NCI-H1092 treated with DMSO at 0.1 percent for 48 hours (cell line): ENCODE measurements around the gene NAALADL2.

Experiments used
- DNase-seq: peaks from one replicate; lab custom pipeline; 2025; lab: John Stamatoyannopoulos, UW

NAALADL2 gene

GRCh38 chr3:174884776-174885568 is 25.8 kb downstream of the NAALADL2 start:
- DNase-seq: no peak

DNA sequence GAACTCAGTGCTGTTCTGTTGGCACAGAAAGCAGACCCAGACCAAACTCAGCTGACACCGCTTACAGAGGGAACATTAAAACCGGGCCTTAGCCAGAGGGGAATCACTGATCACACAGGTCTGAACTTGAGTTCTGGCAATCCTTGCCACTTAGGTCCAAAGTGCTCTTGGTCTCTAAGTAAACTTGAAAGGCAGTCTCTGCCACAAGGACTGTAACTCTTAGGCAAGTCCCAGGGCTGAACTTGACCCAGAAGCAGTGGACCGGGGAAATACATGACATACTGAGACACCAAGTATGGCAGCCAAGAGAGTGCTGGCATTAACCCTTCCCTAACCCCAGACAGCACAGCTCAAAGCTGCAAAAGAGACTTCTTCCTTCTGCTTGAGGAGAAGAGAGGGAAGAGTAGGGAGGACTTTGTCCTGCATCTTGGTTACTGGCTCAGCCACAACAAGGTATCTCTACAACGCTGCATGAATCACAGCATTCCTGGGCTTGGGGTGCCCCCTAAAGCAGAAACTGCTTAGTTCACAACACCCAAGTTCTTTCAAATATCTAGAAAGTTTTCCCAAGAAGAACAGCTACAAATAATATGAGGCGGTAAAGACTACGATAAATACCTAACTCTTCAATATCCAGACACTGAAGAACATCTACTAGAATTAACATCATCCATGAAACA is 32.5 kb downstream of the NAALADL2 start:
- no peak for DNase-seq

GRCh38 chr3:174907027-174907426 is 47.9 kb downstream of the NAALADL2 start:
- no peak for DNase-seq

DNA sequence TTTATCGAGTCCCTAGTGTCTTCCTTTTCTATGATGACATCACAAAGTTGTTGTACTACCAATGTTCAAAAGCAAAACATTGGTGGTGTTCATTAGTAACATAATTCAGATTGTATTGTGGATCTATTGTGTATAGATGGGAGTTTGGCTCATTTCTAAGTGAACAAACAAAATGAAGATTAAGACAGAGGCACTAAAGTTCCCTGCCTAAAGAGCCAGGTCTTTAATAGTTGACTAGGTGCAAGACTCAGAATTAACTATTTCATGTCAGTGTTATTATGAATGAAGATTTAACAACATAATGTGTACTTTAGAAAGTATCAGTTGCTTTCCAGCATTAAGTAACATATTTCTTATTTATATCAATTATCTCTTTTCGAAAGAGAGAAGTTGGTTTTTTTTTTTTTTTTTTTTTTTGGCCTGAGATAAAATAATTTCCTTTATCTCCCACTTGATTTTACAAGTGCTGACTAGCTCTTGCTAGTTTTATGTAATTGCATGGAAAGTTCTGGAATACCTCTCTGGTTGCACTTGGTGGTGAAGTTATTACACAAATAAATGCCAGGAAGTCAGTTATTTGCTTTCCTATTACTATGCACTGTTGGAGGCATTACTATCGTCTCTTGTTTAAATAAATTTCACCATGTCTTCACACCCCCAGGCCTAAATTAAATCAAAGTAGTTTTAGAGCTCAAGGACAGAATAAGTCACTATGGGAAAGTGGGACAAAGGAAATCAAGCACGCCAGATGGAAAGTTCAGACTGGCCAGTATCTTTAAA is 48.7 kb downstream of the NAALADL2 start:
- no peak for DNase-seq

GRCh38 chr3:174931473-174932353 is 72.6 kb downstream of the NAALADL2 start:
- no peak for DNase-seq

DNA sequence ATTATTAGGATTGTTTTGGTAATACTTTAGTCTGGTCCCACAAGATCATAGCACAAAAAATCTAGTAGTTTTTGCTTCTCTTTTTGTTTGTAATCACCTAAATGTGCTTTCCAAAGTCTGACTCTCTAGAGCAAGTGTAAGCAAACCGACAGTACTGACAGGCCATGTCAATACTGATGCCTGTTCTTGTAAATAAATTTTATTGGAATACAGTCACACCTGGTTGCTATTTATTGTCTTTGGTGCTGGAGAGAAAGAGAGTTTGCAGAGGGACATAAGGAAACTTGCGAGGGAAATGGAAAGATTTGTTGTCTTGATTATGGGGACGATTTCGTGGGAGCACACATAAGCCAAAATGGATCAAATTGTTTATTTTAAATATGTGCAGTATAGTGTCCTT is 77.5 kb downstream of the NAALADL2 start:
- DNase-seq: no peak

GRCh38 chr3:174937478-174937877 is 78.3 kb downstream of the NAALADL2 start:
- DNase-seq: no peak

DNA sequence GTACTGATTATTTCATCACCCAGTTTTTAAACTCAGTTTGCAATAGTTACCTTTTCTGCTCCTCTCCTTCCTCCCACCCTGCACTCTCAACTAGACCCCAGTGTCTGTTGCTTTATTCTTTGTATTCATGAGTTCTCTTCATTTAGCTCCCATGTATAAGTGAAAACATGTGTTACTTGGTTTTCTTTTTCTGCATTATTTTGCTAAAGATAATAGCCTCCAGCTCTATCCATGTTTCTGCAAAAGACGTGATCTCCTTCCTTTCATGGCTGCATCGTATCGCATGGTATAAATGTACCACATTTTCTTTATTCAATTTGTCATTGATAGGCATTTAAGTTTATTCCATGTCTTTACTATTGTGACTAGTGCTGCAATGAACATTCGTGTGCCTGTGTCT is 79.0 kb downstream of the NAALADL2 start:
- no peak for DNase-seq

- DNase-seq: no peak
These were observed 81.0 kb downstream of the NAALADL2 start for GRCh38 chr3:174940151-174940550.

- DNase-seq: no peak
These were observed 86.1 kb downstream of the NAALADL2 start for GRCh38 chr3:174945276-174945675.

DNA sequence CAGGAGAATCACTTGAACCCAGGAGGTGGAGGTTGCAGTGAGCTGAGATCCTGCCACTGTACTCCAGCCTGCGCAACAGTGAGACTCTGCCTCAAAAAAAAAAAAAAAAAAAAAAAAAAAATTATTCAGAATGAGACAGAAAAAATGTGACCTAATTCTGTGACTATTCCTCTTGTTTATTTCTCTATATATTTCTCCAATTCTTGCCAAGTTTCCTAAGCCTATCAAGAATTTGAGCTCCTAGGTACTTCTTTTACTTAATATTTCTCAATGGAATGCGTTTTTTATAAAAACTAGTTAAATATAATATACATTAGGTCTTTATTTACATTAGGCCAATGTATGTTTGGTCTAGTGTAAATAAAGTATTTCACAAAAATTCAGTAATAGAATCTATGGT is 86.8 kb downstream of the NAALADL2 start:
- no peak for DNase-seq

DNA sequence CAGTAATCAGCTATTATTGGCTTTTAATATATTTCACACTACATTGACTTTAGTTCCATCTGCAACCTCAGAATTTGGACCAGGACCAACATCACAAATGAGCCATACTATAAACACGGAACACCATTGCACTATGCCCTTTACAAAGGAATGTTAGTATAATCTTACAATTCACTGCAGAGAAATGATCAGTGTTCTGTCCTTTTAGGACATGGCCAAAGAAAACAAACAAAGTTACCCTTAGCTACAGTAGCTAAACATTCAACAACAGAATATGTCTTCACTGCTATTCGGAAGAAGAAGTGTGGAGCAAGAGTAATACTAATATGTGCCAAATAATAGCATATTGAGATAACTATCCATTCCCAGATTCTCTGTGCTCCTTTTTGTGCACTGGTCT is 90.4 kb downstream of the NAALADL2 start:
- no peak for DNase-seq

- DNase-seq: no peak
These were observed 91.9 kb downstream of the NAALADL2 start for GRCh38 chr3:174951034-174951433.

- no peak for DNase-seq
These were observed 92.4 kb downstream of the NAALADL2 start for GRCh38 chr3:174951498-174952005.

DNA sequence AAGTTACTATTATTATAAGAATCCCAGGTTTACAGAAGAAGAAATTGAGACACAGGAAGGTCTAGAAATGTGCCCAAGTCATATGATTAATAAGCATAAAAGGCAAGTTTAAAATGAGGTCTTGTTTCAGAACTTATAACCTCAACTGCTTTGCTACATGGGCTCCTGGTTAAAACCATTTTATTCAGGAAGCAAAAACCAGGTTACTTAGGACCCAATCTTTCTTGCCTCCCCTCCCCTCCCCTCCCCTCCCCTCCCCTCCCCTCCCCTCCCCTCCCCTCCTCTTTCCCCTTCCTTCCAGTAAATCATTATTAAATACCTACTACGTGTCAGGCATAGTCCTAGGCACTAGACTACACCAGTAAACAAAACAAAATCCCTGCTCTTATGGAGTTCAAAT is 93.9 kb downstream of the NAALADL2 start:
- DNase-seq: no peak

- no peak for DNase-seq
These were observed 96.4 kb downstream of the NAALADL2 start for GRCh38 chr3:174955513-174956016.

- no peak for DNase-seq
These were observed 97.9 kb downstream of the NAALADL2 start for GRCh38 chr3:174957081-174957480.

DNA sequence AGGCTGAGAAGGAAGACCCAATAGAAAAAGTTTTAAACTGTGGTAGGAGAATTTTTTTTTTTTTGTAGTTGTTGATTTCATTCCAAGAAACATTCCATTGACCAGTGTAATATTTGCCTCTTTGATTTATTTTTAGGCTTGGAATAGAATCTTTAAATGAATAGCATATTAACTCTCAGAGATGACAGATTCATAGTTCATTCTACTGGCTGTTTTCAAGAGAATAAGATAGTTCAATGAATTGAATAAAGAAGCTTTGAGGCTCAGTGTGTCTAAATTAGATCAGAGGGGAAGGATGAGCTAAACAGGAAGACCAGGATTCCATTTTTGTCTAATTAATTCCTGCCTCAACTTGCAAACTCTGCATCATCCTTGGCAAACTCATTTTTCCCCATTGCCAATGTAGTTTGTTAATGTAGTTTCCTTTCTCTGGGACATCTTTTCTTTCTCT is 98.4 kb downstream of the NAALADL2 start:
- DNase-seq: no peak

DNA sequence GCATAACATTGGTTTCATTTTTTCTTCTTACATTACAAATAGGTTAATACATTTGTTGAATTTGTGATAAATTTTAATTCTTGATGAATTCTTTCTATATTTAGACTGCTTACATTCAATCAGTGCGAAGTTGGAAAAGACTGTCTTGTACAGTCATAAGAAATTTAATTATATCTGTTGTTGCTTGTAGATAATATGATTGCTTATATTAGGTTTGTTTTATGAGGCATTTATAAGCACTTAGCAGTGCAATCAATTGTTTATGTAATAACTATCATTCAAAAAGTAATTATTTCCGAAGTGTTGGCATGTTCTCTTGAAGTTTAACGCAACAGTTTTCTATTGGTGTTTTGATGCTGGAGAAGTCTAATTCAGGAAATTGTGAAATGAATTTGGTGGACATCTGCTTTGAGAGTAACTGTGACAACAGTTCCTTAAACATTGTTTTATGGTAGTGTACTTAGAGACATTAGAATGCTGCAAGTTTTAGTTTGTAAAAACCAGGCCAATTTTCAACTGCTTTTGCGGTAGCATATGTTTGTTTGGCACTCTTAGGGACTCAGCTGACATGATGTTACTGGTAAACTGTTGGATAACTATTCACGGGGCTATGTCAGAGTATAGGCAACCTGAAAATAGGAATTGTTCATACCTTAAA is 99.7 kb downstream of the NAALADL2 start:
- DNase-seq: no peak

- DNase-seq: no peak
These were observed 100.5 kb downstream of the NAALADL2 start for GRCh38 chr3:174959556-174960065.

DNA sequence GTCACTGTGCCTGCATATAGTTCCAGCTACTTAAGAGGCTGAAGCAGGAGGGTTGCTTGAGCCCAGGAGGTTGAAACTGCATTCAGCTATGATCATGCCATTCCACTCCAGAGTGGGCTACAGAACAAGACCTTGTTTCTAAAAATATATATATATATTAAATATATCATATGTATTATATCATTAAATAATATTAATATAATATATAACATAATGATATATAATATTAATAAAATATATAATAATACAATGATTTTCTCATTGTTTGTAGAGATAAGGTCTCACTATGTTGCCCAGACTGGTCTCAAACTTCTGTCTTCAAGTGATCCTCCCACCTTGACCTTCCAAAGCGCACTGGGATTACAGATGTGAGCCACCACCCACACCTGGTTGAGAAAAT is 101.8 kb downstream of the NAALADL2 start:
- DNase-seq: no peak
